Measurements from ENCODE around the gene HAX1. TPM values are rescaled to one million over a fixed set of nuclear protein-coding genes. Genes with fewer than 3 reads are reported as not detected.
A peak's percentile ranks its signal among the peaks of the same experiment; 100 is the strongest.

HAX1 gene
- total and polyA plus RNA-seq, 2 experiments from 2014 or later: 80.0 to 104 TPM

DNA sequence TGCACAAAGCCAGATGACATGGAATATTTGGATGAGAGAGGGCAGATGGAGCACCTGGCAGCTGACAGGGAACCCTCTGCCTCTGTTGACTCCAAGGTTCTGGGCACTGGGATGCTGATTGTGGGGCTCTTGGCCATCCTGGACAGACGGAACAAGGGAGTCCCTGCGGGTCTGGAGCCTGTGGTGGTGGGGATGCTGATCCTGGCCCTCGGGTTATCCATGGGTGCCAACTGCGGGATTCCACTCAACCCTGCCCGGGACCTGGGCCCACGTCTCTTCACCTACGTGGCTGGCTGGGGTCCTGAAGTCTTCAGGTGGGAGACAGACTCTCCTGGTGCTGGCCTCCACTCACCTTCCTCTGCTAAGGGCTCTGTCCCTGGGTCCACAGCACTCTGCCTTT, 51.1 kb downstream of the HAX1 start:
- whole genome bisulfite sequencing (ENCODE audit: low lambda C conversion rate, missing lambda C conversion rate): 91% methylated on average over 7 of the region's 7 CpGs
- H3K27me3 ChIP-seq: no peaks in the 10 kb centered on the region

DNA sequence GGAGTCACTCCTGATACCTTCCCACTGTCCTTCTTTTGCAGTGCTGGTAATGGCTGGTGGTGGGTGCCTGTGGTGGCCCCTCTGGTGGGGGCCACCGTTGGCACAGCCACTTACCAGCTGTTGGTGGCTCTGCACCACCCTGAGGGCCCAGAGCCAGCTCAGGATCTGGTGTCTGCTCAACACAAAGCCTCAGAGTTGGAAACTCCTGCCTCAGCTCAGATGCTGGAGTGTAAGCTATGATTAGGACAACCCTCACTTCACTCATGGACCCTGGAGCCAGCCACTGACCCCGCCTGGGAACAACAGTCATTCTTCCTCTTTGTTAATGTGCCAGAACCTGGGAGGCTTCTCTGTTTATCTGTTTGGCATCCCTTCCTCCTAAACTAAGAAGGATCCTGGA, 51.8 kb downstream of the HAX1 start:
- Histone ChIP-seq H3K36me3 (replicated peaks; ENCODE audit: insufficient read depth, low read depth) (no peaks in the 10 kb centered on the region), H3K9me2 (replicated peaks; ENCODE audit: insufficient read depth) (no peaks in the 10 kb centered on the region), H3K27ac (no peak overlapping the region), H3K4me3 (no peak overlapping the region), H3K9me3 (ENCODE audit: low read depth) (no peaks in the 10 kb centered on the region), H2AFZ (peak overlapping the region; percentile 44), H3K27me3 (no peaks in the 10 kb centered on the region), H4K20me1 (ENCODE audit: insufficient read depth, poor library complexity, severe bottlenecking) (no peaks in the 10 kb centered on the region), H3K4me1 (ENCODE audit: insufficient read depth) (peaks cover 21% of the 10 kb centered on the region), H3K4me2 (peak overlapping the region; percentile 86), H3K79me2 (peaks cover 9% of the 10 kb centered on the region)
- TF ChIP-seq CTCF (IDR thresholded peaks at IDR 0.05; ENCODE audit: poor library complexity): no peak
- TF ChIP-seq EZH2 (IDR thresholded peaks at IDR 0.05; ENCODE audit: borderline replicate concordance): no peak
- no peak for TF ChIP-seq EZH2phosphoT487 (IDR thresholded peaks at IDR 0.05; ENCODE audit: low read depth, severe bottlenecking, unreplicated experiment)
- no peak for DNase-seq (ENCODE audit: low spot score)
- WGBS (ENCODE audit: low lambda C conversion rate, missing lambda C conversion rate): 73% methylated on average over 2 of the region's 2 CpGs

More for the DNA sequence above, 51.1 kb downstream of the HAX1 start:
- H3K4me2 ChIP-seq: no peak overlapping the region
- H3K4me1 ChIP-seq (ENCODE audit: insufficient read depth): peaks cover 21% of the 10 kb centered on the region
- no peaks in the 10 kb centered on the region for H3K9me3 ChIP-seq (ENCODE audit: low read depth)
- no peaks in the 10 kb centered on the region for H3K36me3 ChIP-seq (replicated peaks; ENCODE audit: insufficient read depth, low read depth)
- no peak for DNase-seq (ENCODE audit: low spot score)
- H3K9me2 ChIP-seq (replicated peaks; ENCODE audit: insufficient read depth): no peaks in the 10 kb centered on the region
- no peaks in the 10 kb centered on the region for H4K20me1 ChIP-seq (ENCODE audit: insufficient read depth, poor library complexity, severe bottlenecking)
- no peak overlapping the region for H3K27ac ChIP-seq
- TF ChIP-seq EZH2phosphoT487 (IDR thresholded peaks at IDR 0.05; ENCODE audit: low read depth, severe bottlenecking, unreplicated experiment): no peak
- TF ChIP-seq CTCF (IDR thresholded peaks at IDR 0.05; ENCODE audit: poor library complexity): no peak
- TF ChIP-seq EZH2 (IDR thresholded peaks at IDR 0.05; ENCODE audit: borderline replicate concordance): no peak
- H3K79me2 ChIP-seq: peaks cover 9% of the 10 kb centered on the region
- H3K4me3 ChIP-seq: no peak overlapping the region
- no peak overlapping the region for H2AFZ ChIP-seq

DNA sequence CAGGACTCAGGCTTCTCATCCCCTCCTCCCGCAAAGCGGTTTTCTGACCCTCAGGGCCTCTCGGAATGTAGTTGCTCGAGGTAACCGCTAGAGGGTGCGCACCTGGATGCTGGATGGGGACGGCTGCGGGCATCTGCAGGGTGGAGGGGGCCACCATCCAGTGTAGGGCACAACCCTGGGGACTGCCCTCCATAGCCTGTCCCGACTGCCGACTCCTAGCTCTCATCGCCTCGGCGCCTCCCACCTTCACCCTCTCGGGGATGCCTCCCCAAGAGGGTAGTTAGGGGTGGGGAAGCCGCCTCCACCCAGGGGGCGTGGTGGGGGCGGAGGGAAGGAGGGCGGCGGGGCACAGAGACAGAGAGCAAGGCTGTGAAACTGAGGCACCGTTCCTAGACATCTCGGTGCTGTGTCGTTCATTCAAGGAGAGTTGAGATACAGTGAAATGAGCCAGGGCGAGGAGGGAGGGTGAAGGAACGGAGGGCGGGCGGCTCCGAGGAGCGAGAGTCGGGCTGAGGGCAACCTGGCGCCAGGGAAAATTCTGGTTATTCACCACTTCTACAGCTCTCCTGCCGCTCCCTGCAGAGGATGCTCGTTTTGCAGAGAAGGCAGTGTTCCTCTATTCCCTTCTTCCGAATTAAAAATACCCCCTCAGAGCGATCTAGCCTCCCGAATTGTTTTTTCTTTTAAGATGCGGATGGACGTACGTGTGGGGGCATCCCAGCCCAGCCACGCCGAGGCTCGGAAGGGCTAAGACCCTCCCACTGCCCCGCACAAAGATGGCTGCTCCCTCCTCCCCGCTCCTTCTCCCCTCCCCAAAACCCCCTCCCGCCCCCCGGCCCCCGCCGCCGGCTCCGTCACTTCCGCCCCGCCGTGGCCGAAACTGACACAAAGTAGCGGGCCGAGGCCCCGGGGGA, 52.5 kb downstream of the HAX1 start, which contains the start of gene ATP8B2:
Gene ATP8B2 (plus strand): TSS at position 857 of the 914 bp plus-strand sequence. CDS start 2,617 bp downstream, outside the sequence.
- Histone ChIP-seq H3K27ac (peak within 1 kb of the TSS; percentile 84), H3K79me2 (peaks cover 9% of the 10 kb centered on the region), H3K4me3 (peak within 1 kb of the TSS; percentile 27), H3K9me3 (ENCODE audit: low read depth) (no peaks in the 10 kb centered on the region), H3K27me3 (no peaks in the 10 kb centered on the region), H3K4me1 (ENCODE audit: insufficient read depth) (peaks cover 21% of the 10 kb centered on the region), H3K9me2 (replicated peaks; ENCODE audit: insufficient read depth) (no peaks in the 10 kb centered on the region), H4K20me1 (ENCODE audit: insufficient read depth, poor library complexity, severe bottlenecking) (no peaks in the 10 kb centered on the region), H2AFZ (peak within 1 kb of the TSS; percentile 44), H3K36me3 (replicated peaks; ENCODE audit: insufficient read depth, low read depth) (no peaks in the 10 kb centered on the region), H3K4me2 (peak within 1 kb of the TSS; percentile 86)
- WGBS (ENCODE audit: low lambda C conversion rate, missing lambda C conversion rate): 1% methylated on average over 47 of the region's 56 CpGs
- DNase-seq (ENCODE audit: low spot score): peak; percentile 88
- TF ChIP-seq CTCF (IDR thresholded peaks at IDR 0.05; ENCODE audit: poor library complexity) (peak; percentile 91), EZH2phosphoT487 (IDR thresholded peaks at IDR 0.05; ENCODE audit: low read depth, severe bottlenecking, unreplicated experiment) (no peak)

Small RNA genes within 50 kb of the gene (small RNA-seq; reads per million reads assigned to genes)
- gene RF00273 (not detected), gene RNU6-121P (not detected), gene RNU6-239P (not detected), gene SNORA58B (not detected)

Other genes with a start within 250 kb of the HAX1 start
- gene NUP210L, start 117.6 kb upstream of the HAX1 start, total RNA-seq: 0.03 and 0.04 TPM in 2 replicates
- not detected in 2 replicates for gene NUP210L, start 117.6 kb upstream of the HAX1 start, polyA plus RNA-seq
- gene TPM3, start 80.5 kb upstream of the HAX1 start, total RNA-seq: 440 and 441 TPM in 2 replicates
- gene TPM3, start 80.5 kb upstream of the HAX1 start, polyA plus RNA-seq: 302 and 321 TPM in 2 replicates
- not detected in 2 replicates for gene CFAP141, start 66.3 kb upstream of the HAX1 start, total RNA-seq
- gene CFAP141, start 66.3 kb upstream of the HAX1 start, polyA plus RNA-seq: not detected in 2 replicates
- 83.5 and 103 TPM in 2 replicates for gene UBAP2L, start 51.7 kb upstream of the HAX1 start, total RNA-seq
- gene UBAP2L, start 51.7 kb upstream of the HAX1 start, polyA plus RNA-seq: 119 and 132 TPM in 2 replicates
- gene AQP10, start 48.5 kb downstream of the HAX1 start, total RNA-seq: 0.96 and 2.0 TPM in 2 replicates
- gene AQP10, start 48.5 kb downstream of the HAX1 start, polyA plus RNA-seq: 3.0 and 3.6 TPM in 2 replicates
- 30.1 and 42.0 TPM in 2 replicates for gene ATP8B2, start 52.9 kb downstream of the HAX1 start, total RNA-seq
- 8.7 and 11.7 TPM in 2 replicates for gene ATP8B2, start 52.9 kb downstream of the HAX1 start, polyA plus RNA-seq
- gene IL6R, start 132.7 kb downstream of the HAX1 start, total RNA-seq: 35.1 and 58.0 TPM in 2 replicates
- gene IL6R, start 132.7 kb downstream of the HAX1 start, polyA plus RNA-seq: 38.5 and 39.2 TPM in 2 replicates
- gene TDRD10, start 229.6 kb downstream of the HAX1 start, total RNA-seq: 0.20 TPM in 1 of 2 replicates, not detected in the other
- 0.09 TPM in 1 of 2 replicates, not detected in the other for gene TDRD10, start 229.6 kb downstream of the HAX1 start, polyA plus RNA-seq
- 0.32 and 0.60 TPM in 2 replicates for gene SHE, start 229.8 kb downstream of the HAX1 start, total RNA-seq
- gene SHE, start 229.8 kb downstream of the HAX1 start, polyA plus RNA-seq: 0.41 TPM in 1 of 2 replicates, not detected in the other